IPS-NIHi7 (cell line): ENCODE results near the gene RPL15.
A peak's percentile ranks its signal among the peaks of the same experiment; 100 is the strongest.
"Not testable (repeated sequence)": the region's sequence is repeated elsewhere in the genome, so short reads cannot be mapped to it uniquely, and the experiment has no call there.

ENCODE experiments used
- DNase-seq: peaks from one replicate; pipeline ENCODE4 v3.0.0; 2012; ENCODE audit warnings: mixed read lengths; ENCODE audit errors: extremely low spot score

Gene RPL15

DNA sequence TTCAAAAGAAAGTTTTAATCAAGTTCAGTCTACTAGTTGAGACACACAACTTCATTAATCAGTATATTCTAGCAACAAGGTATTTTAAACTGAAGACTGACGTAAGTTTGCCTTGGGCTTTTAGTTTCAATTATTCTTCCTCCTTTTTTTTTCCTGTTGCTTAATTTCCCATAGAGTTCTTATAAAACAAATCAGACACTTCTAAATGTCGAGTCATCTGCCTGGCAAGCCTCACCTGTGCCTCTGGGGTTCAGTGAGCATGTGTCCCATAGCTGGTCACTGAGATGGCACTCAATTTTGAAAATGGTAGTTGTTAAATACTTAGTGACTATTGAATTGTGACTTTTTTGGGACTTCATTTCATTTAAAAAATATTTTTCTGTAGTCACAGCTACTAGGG lies 27.5 kb upstream of the RPL15 start:
- no peak for DNase-seq

DNA sequence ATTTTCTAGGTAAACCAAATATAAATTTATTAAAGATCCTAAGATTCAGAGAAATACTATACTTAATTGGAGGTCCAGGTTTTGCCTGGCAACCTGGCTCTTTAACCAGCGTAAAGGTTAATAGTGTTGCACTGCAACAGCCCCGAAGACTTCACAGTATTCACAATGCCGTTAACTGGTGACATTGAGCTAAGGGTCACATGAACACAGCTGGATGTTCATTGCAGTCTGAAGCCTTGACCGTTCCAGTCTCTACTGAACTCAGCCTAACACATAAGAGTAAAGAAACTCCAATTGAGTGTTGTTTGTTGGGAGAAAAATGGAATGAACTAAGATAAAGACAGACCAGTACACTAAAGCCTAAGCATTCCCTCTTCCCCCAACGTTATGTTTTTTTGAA lies 27.0 kb upstream of the RPL15 start:
- no peak for DNase-seq

DNA sequence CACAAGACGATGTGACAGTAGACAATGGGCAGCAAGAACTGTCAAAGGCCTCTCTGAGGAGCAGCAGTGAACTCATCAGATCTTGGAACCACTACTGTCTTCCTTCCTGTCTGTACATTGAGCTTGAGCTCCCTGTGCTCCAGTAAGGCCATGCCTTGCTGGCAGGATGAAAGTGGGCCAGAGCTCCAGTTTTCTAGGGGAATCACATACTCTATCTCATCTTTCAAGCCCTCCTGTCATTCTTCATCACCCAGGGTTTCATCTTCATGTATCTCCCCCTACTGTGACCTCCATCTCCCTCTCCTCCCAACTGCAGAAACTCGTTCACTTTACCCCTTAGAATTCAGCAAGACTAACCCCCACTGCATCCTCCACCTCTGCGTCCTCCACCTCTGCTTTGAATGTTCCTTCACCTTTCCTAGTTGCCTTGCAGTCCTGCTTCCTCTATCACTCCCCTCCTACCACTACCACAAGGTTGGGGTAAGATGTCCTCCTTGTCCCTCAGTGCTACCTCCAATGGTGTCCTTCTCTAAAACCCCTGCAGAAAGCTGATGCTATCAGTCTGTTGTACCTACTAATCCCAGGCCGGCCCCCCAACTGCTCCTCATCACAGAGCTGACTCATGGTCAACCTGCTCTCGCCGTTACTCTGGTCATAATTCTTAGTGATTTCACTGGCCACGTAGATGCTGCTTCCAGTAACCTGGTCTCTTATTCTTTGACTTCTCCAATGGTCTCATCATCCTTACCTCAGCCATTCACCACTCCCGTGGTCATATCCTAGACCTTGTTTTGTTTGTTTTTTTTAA lies 22.5 kb upstream of the RPL15 start:
- no peak for DNase-seq

DNA sequence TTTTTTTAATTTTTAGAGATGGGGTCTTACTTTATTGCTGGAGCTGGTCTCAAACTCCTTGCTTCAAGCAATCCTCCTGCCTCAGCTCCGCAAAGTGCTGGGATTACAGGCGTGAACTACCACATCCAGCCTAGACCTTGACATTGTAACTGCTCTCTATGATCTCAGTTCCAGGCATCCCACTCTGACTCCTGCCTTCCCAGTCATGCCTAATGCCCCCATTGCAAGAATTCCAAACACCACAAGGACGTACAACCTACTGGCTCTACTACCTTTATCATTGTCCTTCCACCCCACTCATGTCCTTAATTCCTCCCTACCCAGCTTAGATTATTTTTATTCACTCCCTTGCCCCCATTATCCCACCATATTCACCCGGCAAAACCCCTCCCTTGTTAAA lies 21.8 kb upstream of the RPL15 start:
- DNase-seq: no peak

DNA sequence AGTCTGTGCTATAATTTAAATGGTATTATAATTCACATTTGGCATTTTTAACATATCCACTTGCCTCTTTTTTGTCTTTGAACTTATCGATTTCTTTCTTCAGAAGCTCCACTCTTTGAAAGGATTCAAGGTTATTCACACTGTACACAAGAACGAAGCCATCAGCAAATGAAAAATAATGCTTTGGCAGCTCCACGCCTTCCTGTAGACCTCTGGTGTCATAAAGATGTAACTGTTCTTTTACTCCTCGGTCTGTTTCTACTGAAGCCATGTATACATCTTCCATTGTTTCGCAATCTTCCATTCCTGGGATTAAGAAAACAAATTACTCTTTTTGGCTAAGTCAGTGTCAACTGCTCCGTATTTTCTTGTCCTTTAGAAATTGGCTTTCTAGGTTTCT lies 16.2 kb upstream of the RPL15 start:
- no peak for DNase-seq

DNA sequence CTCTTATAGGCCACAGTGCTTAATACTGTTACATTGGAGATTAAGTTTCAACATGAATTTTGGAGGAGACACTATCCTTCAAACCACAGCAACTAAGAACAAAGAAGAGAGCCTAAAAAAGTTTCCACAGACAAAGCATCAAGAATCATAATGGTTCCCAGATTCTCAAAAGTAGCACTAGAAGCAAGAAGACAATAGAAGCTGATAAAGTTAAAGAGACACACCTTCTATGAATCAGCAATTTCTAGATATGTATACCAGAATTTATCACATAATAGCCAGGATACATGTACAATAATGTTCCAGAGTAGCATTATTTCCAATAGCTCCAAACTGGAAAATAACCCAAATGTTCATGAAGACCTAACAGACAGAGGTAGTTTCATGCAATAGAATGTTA lies 12.4 kb upstream of the RPL15 start:
- no peak for DNase-seq

DNA sequence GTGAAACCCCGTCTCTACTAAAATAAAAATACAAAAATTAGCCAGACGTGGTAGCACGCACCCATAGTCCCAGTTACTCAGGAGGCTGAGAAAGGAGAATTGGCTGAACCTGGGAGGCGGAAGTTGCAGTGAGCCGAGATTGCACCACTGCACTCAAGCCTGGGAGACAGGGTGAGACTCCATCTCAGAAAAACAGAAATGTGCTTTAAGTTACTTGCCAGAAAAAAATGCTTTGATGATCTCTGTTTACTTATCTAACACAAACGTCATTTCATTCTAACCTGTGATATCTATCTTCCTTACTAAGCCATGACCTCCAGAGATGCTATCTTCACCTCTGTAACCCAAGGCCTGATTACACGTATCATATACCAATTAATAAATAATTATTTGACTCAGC lies 7.6 kb upstream of the RPL15 start:
- no peak for DNase-seq

GRCh38 chr3:23911397-23911796 lies 5.5 kb upstream of the RPL15 start:
- DNase-seq: no peak

- not testable (repeated sequence) for DNase-seq
Observed at GRCh38 chr3:23912335-23912734, 4.6 kb upstream of the RPL15 start.

DNA sequence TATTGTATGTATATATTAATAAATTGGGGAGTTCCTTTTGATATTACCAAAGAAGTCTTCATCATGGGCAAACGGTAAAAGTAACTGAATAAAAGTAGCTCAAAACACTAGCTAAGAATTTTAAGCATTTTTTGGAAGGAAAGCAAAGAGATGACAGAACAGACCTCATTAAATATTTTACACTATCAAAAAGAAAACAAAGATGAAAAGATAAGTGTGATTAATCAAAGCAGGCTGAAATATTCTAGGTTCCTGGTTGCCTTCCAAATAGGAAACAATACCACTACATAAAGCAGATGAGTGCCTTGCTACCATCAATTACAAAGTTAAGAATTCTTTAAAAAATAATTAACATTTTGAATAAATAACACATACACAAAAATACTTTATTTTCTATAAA lies 3.8 kb upstream of the RPL15 start:
- no peak for DNase-seq

DNA sequence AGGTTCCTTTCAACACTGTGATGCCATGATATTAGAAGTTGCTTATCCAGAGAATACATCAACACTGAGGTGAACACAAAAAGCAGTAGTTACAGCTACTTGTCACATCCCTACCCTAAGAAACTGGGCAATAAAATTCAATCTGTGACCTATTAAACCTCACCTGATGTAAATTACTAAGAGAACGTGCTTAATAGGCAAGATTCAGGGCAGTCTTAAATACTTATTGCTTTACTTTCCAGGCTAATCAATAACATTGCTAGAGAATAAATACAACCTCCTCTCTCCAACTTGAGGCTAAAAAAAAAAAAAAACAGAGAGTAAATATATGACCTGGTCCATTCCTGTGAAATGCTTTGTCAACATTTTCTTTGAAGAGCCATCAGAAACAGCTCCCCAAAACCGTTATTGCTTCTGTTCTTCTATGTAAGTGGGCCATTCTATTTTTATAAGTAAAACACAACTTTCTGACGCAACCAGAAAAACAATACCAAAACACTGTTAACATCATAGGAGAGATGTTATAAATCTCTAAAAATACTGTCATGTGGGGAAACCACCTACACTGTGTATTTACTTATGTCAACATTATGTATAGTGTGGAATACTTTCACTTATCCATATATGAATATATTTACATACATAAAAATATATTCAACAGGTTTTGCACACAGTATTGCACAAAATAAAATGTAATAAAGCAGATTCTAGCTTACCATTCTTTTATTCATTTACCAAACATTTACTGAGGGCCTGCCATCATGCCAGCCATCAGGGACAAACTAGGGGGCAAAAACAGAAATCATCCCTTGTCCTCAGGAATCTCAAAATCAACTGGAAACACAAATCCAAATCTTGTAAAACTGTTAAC lies 2.8 kb upstream of the RPL15 start:
- no peak for DNase-seq

DNA sequence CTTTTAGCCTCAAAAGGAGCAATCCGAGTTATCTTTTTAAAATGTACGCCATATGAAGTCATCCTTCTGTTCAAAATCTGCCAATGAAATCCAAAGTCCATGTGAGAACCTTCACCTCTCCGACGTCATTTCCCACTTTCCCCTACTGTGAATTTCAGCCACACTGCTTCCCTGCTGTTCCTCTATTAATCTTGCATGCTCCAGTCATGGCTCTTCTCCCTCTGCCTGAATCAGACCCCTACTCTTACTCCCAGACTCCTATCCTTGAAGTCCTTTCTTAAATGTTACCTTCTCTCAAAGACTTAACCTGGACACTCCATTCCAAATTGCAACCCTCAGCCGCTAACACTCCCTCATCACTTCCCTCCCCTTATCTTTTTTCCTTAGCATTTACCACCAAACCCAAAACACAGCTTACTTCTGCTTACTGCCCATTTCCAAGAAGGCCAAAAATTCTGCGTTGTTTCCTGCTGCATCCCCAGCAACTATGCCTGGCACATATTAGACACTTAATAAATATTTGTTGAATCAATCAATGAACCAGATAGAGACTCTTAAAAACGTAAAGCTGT lies 1.3 kb upstream of the RPL15 start:
- DNase-seq: no peak

GRCh38 chr3:23916152-23916885 lies 613 bp upstream of the RPL15 start:
- DNase-seq: no peak

- DNase-seq: peak; percentile 41
Observed at GRCh38 chr3:23917679-23918303, 859 bp downstream of the RPL15 start.

GRCh38 chr3:23918331-23918730 lies 1.4 kb downstream of the RPL15 start:
- not testable (repeated sequence) for DNase-seq

DNA sequence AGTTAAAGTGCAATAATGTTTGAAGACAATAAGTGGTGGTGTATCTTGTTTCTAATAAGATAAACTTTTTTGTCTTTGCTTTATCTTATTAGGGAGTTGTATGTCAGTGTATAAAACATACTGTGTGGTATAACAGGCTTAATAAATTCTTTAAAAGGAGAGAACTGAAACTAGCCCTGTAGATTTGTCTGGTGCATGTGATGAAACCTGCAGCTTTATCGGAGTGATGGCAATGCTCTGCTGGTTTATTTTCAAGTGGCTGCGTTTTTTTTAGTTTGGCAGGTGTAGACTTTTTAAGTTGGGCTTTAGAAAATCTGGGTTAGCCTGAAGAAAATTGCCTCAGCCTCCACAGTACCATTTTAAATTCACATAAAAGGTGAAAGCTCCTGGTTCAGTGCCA lies 2.7 kb downstream of the RPL15 start:
- no peak for DNase-seq

GRCh38 chr3:23920151-23920655 lies 3.3 kb downstream of the RPL15 start:
- DNase-seq: no peak

GRCh38 chr3:23921052-23921511 lies 4.2 kb downstream of the RPL15 start:
- DNase-seq: no peak

- DNase-seq: no peak
Observed at GRCh38 chr3:23923786-23924185, 6.9 kb downstream of the RPL15 start.

DNA sequence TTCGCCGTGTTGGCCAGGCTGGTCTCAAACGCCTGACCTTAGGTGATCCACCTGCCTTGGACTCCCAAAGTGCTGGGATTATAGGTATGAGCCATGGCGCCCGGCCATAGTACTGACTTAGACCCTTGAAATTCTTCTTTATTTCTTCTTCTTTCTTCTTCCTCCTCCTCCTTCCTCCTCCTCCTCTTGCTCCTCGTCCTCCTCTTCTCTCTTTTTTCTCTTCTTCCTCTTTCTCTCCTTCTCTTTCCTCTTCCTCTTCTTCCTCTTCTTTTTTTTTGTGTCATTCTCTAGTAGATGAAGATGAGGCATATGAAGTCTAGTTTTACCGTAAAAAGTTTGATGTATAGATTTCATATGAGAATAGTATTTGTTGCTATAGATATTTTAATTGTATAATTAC lies 9.3 kb downstream of the RPL15 start:
- DNase-seq: no peak

DNA sequence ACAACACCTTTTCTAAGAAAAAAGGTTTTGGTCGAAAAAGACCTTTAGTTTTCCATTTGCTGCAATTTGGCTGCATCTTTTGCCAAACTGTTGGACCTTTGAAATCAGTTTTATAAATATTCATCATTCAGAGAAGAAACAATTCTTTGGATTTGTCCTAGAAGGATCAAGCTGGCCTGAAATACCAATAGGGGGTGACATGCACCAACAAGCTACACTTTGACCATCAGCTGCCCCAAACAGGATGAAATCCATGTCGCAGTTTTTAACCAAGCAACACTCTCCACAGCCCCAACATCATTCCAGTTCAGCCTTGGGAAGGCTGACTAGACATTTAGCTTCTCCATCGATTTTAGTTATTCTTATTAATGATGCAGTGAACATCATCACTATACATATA lies 9.8 kb downstream of the RPL15 start:
- no peak for DNase-seq
